IPS DF 6.9 (cell line): ENCODE data around the gene STIM1.

Source experiments
- DNase-seq: peaks from one replicate; pipeline ENCODE4 v3.0.0-alpha.2; 2013; ENCODE audit warnings: low read depth, low spot score
- H3K27ac ChIP-seq: one replicate; pipeline ENCODE4 v1.5.1; 2013; ENCODE audit warnings: low read length, control low read depth
- H3K27me3 ChIP-seq: 2 replicates; pipeline ENCODE4 v1.6.1; 2013; ENCODE audit warnings: mild to moderate bottlenecking, low read length; ENCODE audit not compliant: control insufficient read depth, insufficient read depth
- H3K36me3 ChIP-seq: 2 replicates; pipeline ENCODE4 v1.6.1; 2013; ENCODE audit warnings: low read length; ENCODE audit not compliant: control insufficient read depth, insufficient read depth
- H3K4me1 ChIP-seq: 2 replicates; pipeline ENCODE4 v1.6.1; 2013; ENCODE audit warnings: low read length; ENCODE audit not compliant: control insufficient read depth, insufficient read depth
- H3K4me3 ChIP-seq: 2 replicates; pipeline ENCODE4 v1.5.1; 2013; ENCODE audit warnings: mild to moderate bottlenecking, low read length
- H3K9me3 ChIP-seq: 2 replicates; pipeline ENCODE4 v1.6.1; 2013; ENCODE audit warnings: low read length, inconsistent platforms; ENCODE audit not compliant: control insufficient read depth, insufficient read depth
- WGBS: extraction: QIAGEN DNeasy Blood & Tissue Kit; methylation state at CpG from one replicate; pipeline ENCODE4 v1.1.7; 2013; ENCODE audit warnings: mixed read lengths, missing lambda C conversion rate; ENCODE audit not compliant: insufficient read length, insufficient coverage; 5-methylcytosine and 5-hydroxymethylcytosine counted together

STIM1 gene

GRCh38 chr11:4092026-4092425, 236.6 kb downstream of the STIM1 start:
- H3K4me3 ChIP-seq = no peak overlapping the region
- no peaks in the 10 kb centered on the region for H3K36me3 ChIP-seq
- no peaks in the 10 kb centered on the region for H3K27me3 ChIP-seq
- no CpG with 5 or more reads among the region's 2 CpGs for WGBS
- no peaks in the 10 kb centered on the region for H3K9me3 ChIP-seq
- H3K27ac ChIP-seq = no peak overlapping the region
- no peak for DNase-seq
- no peaks in the 10 kb centered on the region; the same call in 1 of the 2 replicates for H3K4me1 ChIP-seq

GRCh38 chr11:4093519-4094347, 238.3 kb downstream of the STIM1 start:
- Histone ChIP-seq H3K27me3 (no peaks in the 10 kb centered on the region), H3K27ac (no peak overlapping the region), H3K36me3 (no peaks in the 10 kb centered on the region), H3K4me1 (no peaks in the 10 kb centered on the region), H3K9me3 (no peaks in the 10 kb centered on the region), H3K4me3 (peak overlapping the region; percentile 99; the same call in 1 of the 2 replicates)
- WGBS = 100% methylated on average over 2 of the region's 25 CpGs
- DNase-seq = no peak

GRCh38 chr11:4094348-4095291, 239.2 kb downstream of the STIM1 start, which contains the start of gene RRM1:
Gene RRM1 (plus strand): TSS chr11:4094799. CDS start chr11:4095013, 214 bp downstream.
- Histone ChIP-seq H3K4me3 (peak within 1 kb of the TSS; percentile 99), H3K36me3 (no peaks in the 10 kb centered on the region), H3K27me3 (no peaks in the 10 kb centered on the region), H3K27ac (no peak within 1 kb of the TSS), H3K4me1 (no peaks in the 10 kb centered on the region), H3K9me3 (no peaks in the 10 kb centered on the region)
- peak; percentile 96 for DNase-seq
- no CpG with 5 or more reads among the region's 74 CpGs for WGBS

- H3K36me3 ChIP-seq = no peaks in the 10 kb centered on the region
- no peak overlapping the region for H3K27ac ChIP-seq
- WGBS = no CpG with 5 or more reads among the region's 10 CpGs
- DNase-seq = no peak
- H3K4me3 ChIP-seq = peak overlapping the region; percentile 99; the same call in 1 of the 2 replicates
- H3K27me3 ChIP-seq = no peaks in the 10 kb centered on the region
- no peaks in the 10 kb centered on the region for H3K4me1 ChIP-seq
- H3K9me3 ChIP-seq = no peaks in the 10 kb centered on the region
Observed at GRCh38 chr11:4095509-4096230, 240.2 kb downstream of the STIM1 start.

- Histone ChIP-seq H3K27me3 (no peaks in the 10 kb centered on the region), H3K9me3 (no peaks in the 10 kb centered on the region), H3K4me1 (no peaks in the 10 kb centered on the region), H3K36me3 (no peaks in the 10 kb centered on the region), H3K27ac (no peak overlapping the region), H3K4me3 (no peak overlapping the region)
- WGBS = no CpG with 5 or more reads among the region's 4 CpGs
- no peak for DNase-seq
Observed at GRCh38 chr11:4098026-4098621, 242.7 kb downstream of the STIM1 start.

GRCh38 chr11:4102711-4103110, 247.2 kb downstream of the STIM1 start:
- H3K4me3 ChIP-seq = no peak overlapping the region
- H3K27ac ChIP-seq = no peak overlapping the region
- H3K9me3 ChIP-seq = no peaks in the 10 kb centered on the region
- H3K27me3 ChIP-seq = no peaks in the 10 kb centered on the region
- no peak for DNase-seq
- peaks cover 2% of the 10 kb centered on the region; the same call in 1 of the 2 replicates for H3K36me3 ChIP-seq
- 100% methylated on average over 1 of the region's 4 CpGs for WGBS
- H3K4me1 ChIP-seq = no peaks in the 10 kb centered on the region

- no peaks in the 10 kb centered on the region for H3K9me3 ChIP-seq
- no peaks in the 10 kb centered on the region for H3K27me3 ChIP-seq
- no peak overlapping the region for H3K4me3 ChIP-seq
- H3K36me3 ChIP-seq = peaks cover 2% of the 10 kb centered on the region; the same call in 1 of the 2 replicates
- no peak for DNase-seq
- no peaks in the 10 kb centered on the region for H3K4me1 ChIP-seq
- H3K27ac ChIP-seq = no peak overlapping the region
- no CpG with 5 or more reads among the region's 2 CpGs for WGBS
Observed at GRCh38 chr11:4103269-4103668, 247.8 kb downstream of the STIM1 start.

- H3K27ac ChIP-seq = no peak overlapping the region
- no peaks in the 10 kb centered on the region for H3K27me3 ChIP-seq
- DNase-seq = no peak
- no CpG with 5 or more reads among the region's 1 CpG for WGBS
- no peaks in the 10 kb centered on the region for H3K4me1 ChIP-seq
- H3K4me3 ChIP-seq = no peak overlapping the region
- H3K9me3 ChIP-seq = no peaks in the 10 kb centered on the region
- peaks cover 2% of the 10 kb centered on the region; the same call in 1 of the 2 replicates for H3K36me3 ChIP-seq
Observed at GRCh38 chr11:4105916-4106315, 250.5 kb downstream of the STIM1 start.

GRCh38 chr11:4111834-4112233, 256.4 kb downstream of the STIM1 start:
- no peak for DNase-seq
- H3K4me3 ChIP-seq = no peak overlapping the region
- no peak overlapping the region for H3K27ac ChIP-seq
- peaks cover 3% of the 10 kb centered on the region; the same call in 1 of the 2 replicates for H3K36me3 ChIP-seq
- H3K27me3 ChIP-seq = no peaks in the 10 kb centered on the region
- no CpG with 5 or more reads among the region's 5 CpGs for WGBS
- H3K4me1 ChIP-seq = no peaks in the 10 kb centered on the region
- H3K9me3 ChIP-seq = no peaks in the 10 kb centered on the region
